Parathyroid adenoma (tissue), 2 donors: ENCODE measurements around the gene PLSCR4.

Experiments
- H2AFZ ChIP-seq: fragments of 300-600 bp; sonication (generic); one replicate; pipeline ENCODE4 v1.7.0; 2017; ENCODE audit warnings: antibody characterized with exemption, mild to moderate bottlenecking
- H3K27ac ChIP-seq: fragments of 300-600 bp; sonication (generic); one replicate; pipeline ENCODE4 v1.7.0; 2017
- H3K27me3 ChIP-seq: fragments of 300-600 bp; sonication (generic); one replicate; pipeline ENCODE4 v1.7.0; 2017; ENCODE audit warnings: low read length; ENCODE audit not compliant: control insufficient read depth, insufficient read depth
- H3K36me3 ChIP-seq: fragments of 300-600 bp; sonication (generic); one replicate; pipeline ENCODE4 v1.7.0; 2017; ENCODE audit warnings: low read length; ENCODE audit not compliant: control insufficient read depth, insufficient read depth
- H3K4me1 ChIP-seq: fragments of 300-600 bp; sonication (generic); one replicate; pipeline ENCODE4 v1.7.0; 2017; ENCODE audit warnings: control low read depth
- H3K4me2 ChIP-seq: fragments of 300-600 bp; sonication (generic); one replicate; pipeline ENCODE4 v1.7.0; 2017; ENCODE audit warnings: low read length
- H3K4me3 ChIP-seq: fragments of 300-600 bp; sonication (generic); one replicate; pipeline ENCODE4 v1.7.0; 2017; ENCODE audit warnings: low read depth, low read length
- H3K79me2 ChIP-seq: fragments of 300-600 bp; sonication (generic); one replicate; pipeline ENCODE4 v1.7.0; 2017; ENCODE audit warnings: control low read depth
- H3K9ac ChIP-seq: fragments of 300-600 bp; sonication (generic); one replicate; pipeline ENCODE4 v1.7.0; 2017; ENCODE audit warnings: mild to moderate bottlenecking
- H3K9me3 ChIP-seq: fragments of 300-600 bp; sonication (generic); one replicate; pipeline ENCODE4 v1.7.0; 2017; ENCODE audit warnings: low read length; ENCODE audit not compliant: control insufficient read depth
- TF ChIP-seq, protein P1 (sequence below): fragments of 300-600 bp; sonication (generic); IDR thresholded peaks from one replicate; pipeline ENCODE4 v1.7.0; 2017; ENCODE audit warnings: antibody characterized with exemption, mild to moderate bottlenecking
- donor health status: primary hyperparathyroidism.

Gene PLSCR4

DNA sequence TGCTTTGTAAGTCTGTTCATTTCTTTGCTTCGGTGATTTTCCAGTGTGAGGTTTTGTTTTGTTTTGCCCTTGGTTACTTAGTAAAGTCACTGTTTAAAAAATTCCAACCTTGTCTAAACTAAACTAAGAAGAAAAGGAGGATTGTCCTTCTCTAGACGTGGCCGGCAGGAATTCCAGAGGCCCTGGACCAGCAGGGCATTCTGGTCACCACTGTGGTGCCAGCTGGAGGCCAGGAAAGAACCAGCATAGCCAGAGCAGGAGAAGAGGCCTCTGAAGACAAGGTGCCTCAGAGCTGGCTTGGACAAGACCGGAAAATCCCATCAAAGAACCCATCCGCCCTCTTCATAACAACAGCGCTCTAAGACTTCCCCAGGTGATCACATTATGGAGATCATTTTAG lies 98.1 kb downstream of the PLSCR4 start:
- no peaks in the 10 kb centered on the region for H3K9me3 ChIP-seq
- H3K36me3 ChIP-seq, result no peaks in the 10 kb centered on the region
- peak overlapping the region; percentile 8 for H2AFZ ChIP-seq
- H3K4me1 ChIP-seq, result peaks cover 15% of the 10 kb centered on the region
- no peak overlapping the region for H3K4me2 ChIP-seq
- H3K79me2 ChIP-seq, result peaks cover 42% of the 10 kb centered on the region
- TF ChIP-seq, protein P1, sequence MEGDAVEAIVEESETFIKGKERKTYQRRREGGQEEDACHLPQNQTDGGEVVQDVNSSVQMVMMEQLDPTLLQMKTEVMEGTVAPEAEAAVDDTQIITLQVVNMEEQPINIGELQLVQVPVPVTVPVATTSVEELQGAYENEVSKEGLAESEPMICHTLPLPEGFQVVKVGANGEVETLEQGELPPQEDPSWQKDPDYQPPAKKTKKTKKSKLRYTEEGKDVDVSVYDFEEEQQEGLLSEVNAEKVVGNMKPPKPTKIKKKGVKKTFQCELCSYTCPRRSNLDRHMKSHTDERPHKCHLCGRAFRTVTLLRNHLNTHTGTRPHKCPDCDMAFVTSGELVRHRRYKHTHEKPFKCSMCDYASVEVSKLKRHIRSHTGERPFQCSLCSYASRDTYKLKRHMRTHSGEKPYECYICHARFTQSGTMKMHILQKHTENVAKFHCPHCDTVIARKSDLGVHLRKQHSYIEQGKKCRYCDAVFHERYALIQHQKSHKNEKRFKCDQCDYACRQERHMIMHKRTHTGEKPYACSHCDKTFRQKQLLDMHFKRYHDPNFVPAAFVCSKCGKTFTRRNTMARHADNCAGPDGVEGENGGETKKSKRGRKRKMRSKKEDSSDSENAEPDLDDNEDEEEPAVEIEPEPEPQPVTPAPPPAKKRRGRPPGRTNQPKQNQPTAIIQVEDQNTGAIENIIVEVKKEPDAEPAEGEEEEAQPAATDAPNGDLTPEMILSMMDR, result no peak
- no peak overlapping the region for H3K9ac ChIP-seq
- H3K27ac ChIP-seq, result peak overlapping the region; percentile 38
- H3K4me3 ChIP-seq, result no peak overlapping the region
- no peaks in the 10 kb centered on the region for H3K27me3 ChIP-seq

DNA sequence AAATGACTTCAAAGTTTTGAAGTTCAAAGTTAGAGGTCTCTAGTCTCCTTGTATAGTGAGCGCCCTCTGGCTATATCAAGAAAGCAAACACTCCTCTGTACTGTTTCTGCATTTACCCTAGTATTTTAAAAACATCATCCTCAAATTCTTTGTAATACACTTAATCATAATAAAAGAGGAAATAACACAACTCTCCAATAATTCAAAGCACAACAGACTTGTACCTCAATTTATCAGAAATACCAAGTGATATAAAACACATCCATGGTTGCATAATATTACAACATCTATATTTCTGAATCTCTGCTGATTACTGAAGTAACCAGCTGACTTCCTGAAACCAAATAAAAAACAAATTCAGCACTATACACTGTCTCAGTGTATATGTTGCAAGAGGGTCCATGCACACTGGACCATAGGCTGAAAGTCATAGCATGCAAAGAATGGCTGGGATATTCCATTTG lies 102.4 kb downstream of the PLSCR4 start:
- Histone ChIP-seq H3K27ac (no peak overlapping the region), H3K4me2 (no peak overlapping the region), H3K4me1 (peaks cover 11% of the 10 kb centered on the region), H3K79me2 (peaks cover 55% of the 10 kb centered on the region), H3K4me3 (no peak overlapping the region), H3K9ac (no peak overlapping the region), H2AFZ (no peak overlapping the region), H3K9me3 (no peaks in the 10 kb centered on the region), H3K36me3 (no peaks in the 10 kb centered on the region), H3K27me3 (no peaks in the 10 kb centered on the region)
- TF ChIP-seq, protein P1, result peak; percentile 18

DNA sequence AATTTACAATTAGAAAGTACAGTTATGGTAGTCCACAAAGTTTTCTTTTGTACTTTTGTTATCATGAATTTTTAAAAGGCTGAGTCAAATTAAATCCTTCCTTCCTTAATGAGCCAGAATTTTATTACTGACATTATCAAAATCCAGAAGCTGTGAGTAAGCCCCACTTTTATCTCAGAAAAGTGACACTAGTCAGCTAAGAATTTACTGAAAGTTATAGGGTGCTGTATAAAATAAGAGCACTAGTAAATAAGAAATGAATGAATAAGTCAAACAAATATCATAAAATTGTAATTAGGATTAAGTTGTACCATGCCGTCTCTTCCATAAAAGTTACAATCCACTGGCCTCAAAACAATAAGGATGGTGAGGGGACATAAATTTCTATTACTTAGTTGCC lies 105.3 kb downstream of the PLSCR4 start:
- Histone ChIP-seq H2AFZ (no peak overlapping the region), H3K36me3 (no peaks in the 10 kb centered on the region), H3K4me2 (no peak overlapping the region), H3K9ac (no peak overlapping the region), H3K4me3 (no peak overlapping the region), H3K79me2 (peaks cover 40% of the 10 kb centered on the region), H3K27me3 (no peaks in the 10 kb centered on the region), H3K27ac (no peak overlapping the region), H3K4me1 (peaks cover 18% of the 10 kb centered on the region), H3K9me3 (no peaks in the 10 kb centered on the region)
- TF ChIP-seq, protein P1, result no peak

DNA sequence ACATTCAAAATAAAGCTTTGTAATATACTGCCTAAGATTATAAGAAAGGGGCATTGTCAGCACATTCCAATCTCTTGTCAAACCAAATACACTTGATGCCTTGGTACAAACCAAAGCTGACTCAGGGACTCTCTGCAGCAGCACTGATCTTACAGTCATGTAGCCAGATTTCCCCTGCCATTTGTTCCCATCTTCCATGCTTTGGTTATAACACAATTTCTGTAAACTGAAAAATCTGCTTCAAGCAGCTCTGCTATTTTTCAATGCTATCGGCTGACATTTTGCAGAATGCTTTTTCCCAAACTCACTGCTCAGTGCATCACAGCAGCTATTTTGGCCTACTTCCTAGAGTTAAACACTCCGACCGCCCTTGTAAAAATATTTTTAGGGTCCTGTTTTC lies 108.1 kb downstream of the PLSCR4 start:
- peaks cover 30% of the 10 kb centered on the region for H3K79me2 ChIP-seq
- H3K27me3 ChIP-seq, result no peaks in the 10 kb centered on the region
- no peak overlapping the region for H3K9ac ChIP-seq
- H3K27ac ChIP-seq, result peak overlapping the region; percentile 50
- peak overlapping the region; percentile 30 for H2AFZ ChIP-seq
- H3K4me2 ChIP-seq, result peak overlapping the region; percentile 57
- peaks cover 28% of the 10 kb centered on the region for H3K4me1 ChIP-seq
- H3K9me3 ChIP-seq, result no peaks in the 10 kb centered on the region
- H3K36me3 ChIP-seq, result no peaks in the 10 kb centered on the region
- TF ChIP-seq, protein P1, result no peak
- H3K4me3 ChIP-seq, result no peak overlapping the region
